Uterus (tissue), 4 donors: ENCODE data around the gene TXN2. TPM values are rescaled to one million over a fixed set of nuclear protein-coding genes. Genes with fewer than 3 reads are reported as not detected.

ENCODE experiments used
- DNase-seq, 2 donors: peaks; one replicate each; pipeline ENCODE4 v3.0.0-alpha.2; 2019 to 2020
- H3K27ac ChIP-seq, 2 donors: fragments of 200-600 bp; sonication (generic); 1 replicate in 1 of 2; 2 replicates in 1 of 2; pipeline ENCODE4 v1.5.1; 2016 to 2018
- H3K27me3 ChIP-seq, 2 donors: fragments of 200-600 bp; sonication (generic); one replicate each; pipeline ENCODE4 v1.5.1; 2018 to 2019; ENCODE audit warnings: control low read depth in 1 of 2
- H3K36me3 ChIP-seq, 2 donors: fragments of 200-600 bp; sonication (generic); one replicate each; pipeline ENCODE4 v1.5.1; 2019; ENCODE audit warnings: control low read depth in 1 of 2
- H3K4me1 ChIP-seq, 2 donors: fragments of 200-600 bp; sonication (generic); one replicate each; pipeline ENCODE4 v1.5.1; 2018 to 2019; ENCODE audit warnings: control low read depth in 1 of 2
- H3K4me3 ChIP-seq, 2 donors: fragments of 200-600 bp; sonication (generic); 1 replicate in 1 of 2; 2 replicates in 1 of 2; pipeline ENCODE4 v1.5.1; 2018 to 2019; ENCODE audit warnings: mild to moderate bottlenecking in 1 of 2
- H3K9me3 ChIP-seq, 2 donors: fragments of 200-600 bp; sonication (generic); one replicate each; pipeline ENCODE4 v1.5.1; 2019; ENCODE audit warnings: control low read depth in 1 of 2
- CTCF ChIP-seq, 4 experiments: fragments of 200-600 bp in 2 of 4; fragments of 450-650 bp in 2 of 4; sonication (generic) in 2 of 4; IDR thresholded peaks; one replicate each; pipeline ENCODE4 v1.5.1; 2016 to 2019; ENCODE audit warnings: antibody characterized with exemption in 4 of 4, mild to moderate bottlenecking in 2 of 4, moderate library complexity in 1 of 4
- POLR2A ChIP-seq, 2 donors: fragments of 450-650 bp; IDR thresholded peaks; one replicate each; pipeline ENCODE4 v1.6.1; 2016; ENCODE audit warnings: antibody characterized with exemption in 2 of 2, mild to moderate bottlenecking in 1 of 2, moderate library complexity in 1 of 2
- intact Hi-C: fragments of 100-400 bp; cut with DNase I; formaldehyde crosslinking; loops from one replicate; pipeline ENCODE4 v1.15.1; 2023; ENCODE audit warnings: low total_unique reads
- total RNA-seq, 4 donors: library from RNA; depleted of rRNA in 3 of 4; stranded (reverse); fragments of >200 nt in 3 of 4; gene quantifications; one replicate each; pipeline versions ENCODE4 v1.1.0 to v1.2.4, GENCODE V29; 2014 to 2023
- donor health status: DM: yes; HTN: yes; CAD: no.

The TXN2 gene
- total RNA-seq, 4 donors from 2014 or later: 14.4 to 56.4 (median 17.8) TPM

GRCh38 chr22:36463783-36464184, 17.7 kb downstream of the TXN2 start:
- no peak for TF ChIP-seq CTCF (IDR thresholded peaks at IDR 0.05)
- peak in 1 of 2 donors; percentile 7 for TF ChIP-seq POLR2A (IDR thresholded peaks at IDR 0.05)
- H3K27me3 ChIP-seq: no peaks in the 10 kb centered on the region
- no peaks in the 10 kb centered on the region for H3K36me3 ChIP-seq
- H3K4me1 ChIP-seq: peaks cover 0 to 11% of the 10 kb centered on the region in 2 donors
- DNase-seq: peak in 1 of 2 donors; percentile 74
- intact Hi-C loops: loop anchor here (10.0 kb wide), 1 partner anchor 139 kb away; no protein-coding TSS in a partner anchor
- peak overlapping the region; percentile 96 to 97 for H3K27ac ChIP-seq
- no peak overlapping the region for H3K4me3 ChIP-seq
- no peaks in the 10 kb centered on the region for H3K9me3 ChIP-seq

GRCh38 chr22:36461665-36462649, 19.5 kb downstream of the TXN2 start:
- peaks cover 0 to 15% of the 10 kb centered on the region in 2 donors for H3K4me1 ChIP-seq

GRCh38 chr22:36460202-36460601, 21.2 kb downstream of the TXN2 start:
- H3K27me3 ChIP-seq: no peaks in the 10 kb centered on the region
- peaks cover 0 to 17% of the 10 kb centered on the region in 2 donors for H3K4me1 ChIP-seq
- intact Hi-C loops: loop anchor here (10.0 kb wide), 1 partner anchor 135 kb away; no protein-coding TSS in a partner anchor
- no peak for DNase-seq
- no peaks in the 10 kb centered on the region for H3K36me3 ChIP-seq
- no peak overlapping the region for H3K4me3 ChIP-seq
- no peaks in the 10 kb centered on the region for H3K9me3 ChIP-seq
- TF ChIP-seq POLR2A (IDR thresholded peaks at IDR 0.05) (no peak), CTCF (IDR thresholded peaks at IDR 0.05) (no peak)
- peak overlapping the region; percentile 96 to 97 for H3K27ac ChIP-seq

More at GRCh38 chr22:36461665-36462649, 19.5 kb downstream of the TXN2 start:
- Histone ChIP-seq H3K9me3 (no peaks in the 10 kb centered on the region), H3K4me3 (no peak overlapping the region), H3K27me3 (no peaks in the 10 kb centered on the region), H3K36me3 (no peaks in the 10 kb centered on the region), H3K27ac (peak overlapping the region; percentile 96 to 97)
- peak; percentile 55 to 75 for DNase-seq
- no peak for TF ChIP-seq CTCF (IDR thresholded peaks at IDR 0.05)
- TF ChIP-seq POLR2A (IDR thresholded peaks at IDR 0.05): peak in 1 of 2 donors; percentile 24
- intact Hi-C loops: loop anchor here (10.0 kb wide), 1 partner anchor 137 kb away; no protein-coding TSS in a partner anchor

- no peaks in the 10 kb centered on the region for H3K27me3 ChIP-seq
- peak; percentile 64 to 71 for DNase-seq
- H3K36me3 ChIP-seq: no peaks in the 10 kb centered on the region
- no peaks in the 10 kb centered on the region for H3K9me3 ChIP-seq
- intact Hi-C loops: loop anchor here (10.0 kb wide), 1 partner anchor 73 kb away; the partner anchor contains the start of gene MYH9
- peaks cover 0 to 11% of the 10 kb centered on the region in 2 donors for H3K4me1 ChIP-seq
- H3K4me3 ChIP-seq: no peak overlapping the region
- peak overlapping the region; percentile 96 to 97 for H3K27ac ChIP-seq
- no peak for TF ChIP-seq POLR2A (IDR thresholded peaks at IDR 0.05)
- TF ChIP-seq CTCF (IDR thresholded peaks at IDR 0.05): no peak
Measured at GRCh38 chr22:36457688-36458450, 23.6 kb downstream of the TXN2 start.
